Urinary bladder (tissue), 4 donors: Measurements from ENCODE around the gene POC5. TPM values are rescaled to one million over a fixed set of nuclear protein-coding genes. Genes with fewer than 3 reads are reported as not detected.

Source experiments
- DNase-seq: peaks from one replicate; pipeline ENCODE4 v3.0.0-alpha.2; 2015; ENCODE audit errors: extremely low spot score
- H3K27ac ChIP-seq: one replicate; pipeline ENCODE4 v1.5.1; 2013; ENCODE audit warnings: low read depth, mild to moderate bottlenecking, moderate library complexity
- H3K36me3 ChIP-seq: one replicate; pipeline ENCODE4 v1.6.1; 2013; ENCODE audit warnings: mild to moderate bottlenecking, moderate library complexity; ENCODE audit not compliant: insufficient read depth
- H3K4me1 ChIP-seq: one replicate; pipeline ENCODE4 v1.6.1; 2013; ENCODE audit warnings: mild to moderate bottlenecking, moderate library complexity; ENCODE audit not compliant: insufficient read depth
- H3K4me3 ChIP-seq: one replicate; pipeline ENCODE4 v1.5.1; 2013; ENCODE audit warnings: low read depth, low read length
- WGBS: extraction: QIAGEN DNeasy Blood & Tissue Kit; methylation state at CpG from one replicate; pipeline ENCODE4 v1.1.7; 2013; 5-methylcytosine and 5-hydroxymethylcytosine counted together
- polyA plus RNA-seq: library from polyadenylated mRNA; stranded (reverse); fragments of 200-250 nt; gene quantifications from one replicate; pipeline ENCODE4 v1.2.3, GENCODE V29; 2013
- total RNA-seq: library from RNA; depleted of rRNA; stranded (reverse); fragments of >200 nt; gene quantifications from one replicate; pipeline ENCODE4 v1.2.3, GENCODE V29; 2014
- donor health status: healthy with polysubstance abuse.
- donor health status: healthy.

Gene POC5
- total and polyA plus RNA-seq, 2 donors, result 9.2 to 26.5 TPM

DNA sequence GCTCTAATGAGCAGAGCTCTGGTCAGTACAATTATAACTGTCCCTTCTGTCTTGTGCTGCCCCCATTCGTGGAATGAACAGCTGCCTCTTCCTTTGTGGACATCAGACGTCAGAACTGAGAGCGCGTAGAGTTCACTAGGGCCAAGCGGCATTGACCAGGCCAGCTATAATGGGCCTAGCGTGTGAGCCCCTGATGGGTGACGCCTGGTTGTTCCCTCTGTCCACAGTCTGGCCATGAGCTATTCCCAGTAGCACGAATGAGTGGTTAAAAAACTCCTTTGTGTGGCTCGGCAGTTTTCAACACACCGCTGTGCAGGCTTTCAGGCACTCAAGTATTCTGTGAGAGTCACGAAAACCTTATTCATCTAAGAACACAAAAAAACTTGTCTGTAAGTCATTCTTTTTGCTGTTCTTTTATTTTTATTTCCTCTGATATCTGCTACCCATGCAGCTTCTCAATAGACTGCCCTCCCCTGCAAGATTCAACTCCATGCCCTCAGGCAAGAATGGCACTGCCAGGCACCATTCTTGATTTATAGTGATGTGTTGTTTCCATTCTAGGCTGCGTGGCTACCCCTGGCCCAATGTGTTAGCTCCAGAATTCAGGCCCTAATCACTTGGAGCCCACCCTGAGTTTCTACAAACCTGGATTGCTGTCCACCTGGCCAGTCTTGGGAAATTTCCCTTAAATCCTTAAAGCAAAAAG, 53.5 kb downstream of the POC5 start:
- DNase-seq, result no peak
- no peak overlapping the region for H3K27ac ChIP-seq
- H3K36me3 ChIP-seq, result no peaks in the 10 kb centered on the region
- H3K4me3 ChIP-seq, result no peak overlapping the region
- WGBS, result 83% methylated on average over 12 of the region's 12 CpGs
- no peaks in the 10 kb centered on the region for H3K4me1 ChIP-seq

DNA sequence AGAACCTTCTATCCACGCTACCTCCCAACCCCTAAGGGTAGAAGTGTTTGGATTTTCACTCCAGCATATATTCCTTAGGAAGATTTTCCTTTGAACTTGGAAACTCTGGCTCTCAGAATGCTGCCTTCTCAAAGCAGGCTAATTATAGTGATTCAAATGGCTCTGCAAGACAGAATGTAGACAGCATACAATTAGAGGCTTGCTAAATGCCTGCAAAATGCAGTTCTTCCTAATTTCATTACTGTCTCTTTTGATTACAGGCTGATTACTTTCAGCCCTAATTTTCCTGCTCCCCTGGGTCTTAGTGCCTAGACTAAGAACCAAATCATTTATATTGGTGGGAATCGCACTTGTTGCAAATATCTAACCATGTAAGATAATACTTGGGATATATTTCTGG, 55.2 kb downstream of the POC5 start:
- H3K36me3 ChIP-seq, result no peaks in the 10 kb centered on the region
- 90% methylated on average over 2 of the region's 2 CpGs for WGBS
- no peak for DNase-seq
- no peak overlapping the region for H3K4me3 ChIP-seq
- H3K27ac ChIP-seq, result no peak overlapping the region
- H3K4me1 ChIP-seq, result no peaks in the 10 kb centered on the region

DNA sequence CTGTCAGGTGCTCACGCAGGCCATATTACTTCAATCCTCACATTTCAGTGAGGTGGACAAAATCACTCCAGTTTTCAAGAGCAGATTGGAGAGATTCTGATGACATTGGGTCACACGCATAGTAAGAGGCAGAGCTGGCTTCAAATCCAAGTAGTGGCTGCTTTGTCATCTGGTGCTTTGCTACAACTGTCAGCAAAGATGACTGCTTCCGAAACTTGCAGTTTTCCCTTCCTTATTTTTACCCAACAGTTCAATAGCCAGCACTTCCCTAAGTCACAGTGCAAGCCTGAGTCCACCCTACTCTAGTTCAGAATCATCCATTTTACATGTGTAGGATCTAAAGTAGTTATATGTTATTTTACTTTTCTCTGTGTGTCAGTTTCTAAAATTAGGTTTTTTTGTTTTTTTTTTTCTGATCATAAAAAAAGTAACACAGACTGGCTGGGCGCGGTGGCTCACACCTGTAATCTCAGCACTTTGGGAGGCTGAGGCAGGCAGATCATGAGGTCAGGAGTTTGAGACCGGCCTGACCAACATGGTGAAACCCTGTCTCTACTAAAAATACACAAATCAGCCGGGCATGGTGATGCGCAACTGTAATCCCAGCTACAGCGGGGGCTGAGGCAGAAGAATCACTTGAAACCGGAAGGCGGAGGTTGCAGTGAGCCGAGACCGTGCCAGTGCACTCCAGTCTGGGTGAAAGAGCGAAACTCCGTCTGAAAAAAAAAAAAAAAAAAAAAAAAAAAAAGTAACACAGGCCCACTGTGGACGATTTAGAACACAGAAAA, 56.4 kb downstream of the POC5 start:
- WGBS, result 86% methylated on average over 16 of the region's 16 CpGs
- DNase-seq, result no peak
- H3K4me3 ChIP-seq, result no peak overlapping the region
- no peaks in the 10 kb centered on the region for H3K36me3 ChIP-seq
- H3K27ac ChIP-seq, result no peak overlapping the region
- no peaks in the 10 kb centered on the region for H3K4me1 ChIP-seq

DNA sequence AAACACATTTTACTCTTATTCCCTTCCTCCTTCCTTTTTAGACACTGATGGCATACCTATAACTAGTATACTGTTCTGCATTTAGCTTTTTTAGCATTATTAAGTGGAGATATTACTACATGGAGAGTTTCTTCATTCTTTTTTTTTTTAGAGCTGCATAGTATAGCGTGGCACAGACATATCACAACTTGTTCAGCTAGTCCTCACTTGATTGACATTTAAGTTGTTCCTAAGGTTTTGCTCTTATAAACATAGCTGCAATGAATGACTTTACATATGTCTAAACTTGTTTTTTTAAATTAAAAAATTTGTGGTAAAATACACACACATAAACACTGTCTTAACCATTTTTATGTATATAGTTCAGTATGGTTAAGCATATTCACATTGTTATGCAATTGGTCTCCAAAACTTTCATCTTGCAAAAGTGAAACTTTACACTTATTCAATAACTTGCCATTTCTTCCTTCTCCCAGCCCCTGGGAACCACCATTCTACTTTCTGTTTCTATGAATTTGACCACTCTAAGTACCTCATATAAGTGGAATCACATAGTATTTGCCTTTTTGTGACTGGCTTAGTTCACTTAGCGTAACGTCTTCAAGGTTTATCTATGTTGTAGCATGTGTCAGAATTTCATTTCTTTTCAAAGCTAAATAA, 57.3 kb downstream of the POC5 start:
- H3K27ac ChIP-seq, result no peak overlapping the region
- DNase-seq, result no peak
- 84% methylated on average over 3 of the region's 3 CpGs for WGBS
- no peak overlapping the region for H3K4me3 ChIP-seq
- H3K4me1 ChIP-seq, result no peaks in the 10 kb centered on the region
- no peaks in the 10 kb centered on the region for H3K36me3 ChIP-seq

DNA sequence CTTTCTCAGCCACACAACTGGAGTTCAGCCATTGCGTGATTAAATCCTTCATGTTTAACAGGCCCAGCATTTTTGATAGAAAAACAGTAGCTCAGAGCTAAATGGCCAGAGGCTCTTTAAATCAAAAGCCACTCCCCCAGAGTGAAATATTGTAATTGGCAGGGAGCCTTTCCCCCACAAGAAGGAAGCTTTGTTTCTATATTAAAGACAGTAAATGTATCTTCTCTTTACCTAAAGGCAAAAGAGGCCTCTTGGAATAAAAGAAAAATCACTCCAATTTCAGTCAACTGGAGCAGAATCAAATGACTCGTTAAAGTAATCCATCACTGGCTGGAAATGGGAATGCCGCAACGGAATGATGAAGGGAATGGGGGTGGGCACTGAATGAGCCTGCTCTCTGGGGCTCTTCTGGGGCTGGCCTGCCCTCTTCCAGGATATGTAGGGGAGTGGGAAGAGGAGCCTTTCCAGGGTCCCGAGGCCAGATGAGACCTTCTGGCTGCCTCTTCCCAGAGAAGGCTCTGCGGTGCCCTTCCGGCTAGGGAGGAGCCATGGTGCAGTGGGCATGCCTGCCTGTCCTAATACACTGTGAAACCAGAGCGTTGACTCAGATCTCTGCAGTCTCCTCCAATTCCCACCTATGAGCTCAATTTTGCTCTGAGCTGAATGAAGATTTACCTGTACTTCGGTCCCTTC, 60.8 kb downstream of the POC5 start:
- H3K4me3 ChIP-seq, result peak overlapping the region; percentile 41
- no peak for DNase-seq
- H3K4me1 ChIP-seq, result no peaks in the 10 kb centered on the region
- no peaks in the 10 kb centered on the region for H3K36me3 ChIP-seq
- peak overlapping the region; percentile 38 for H3K27ac ChIP-seq
- 25% methylated on average over 9 of the region's 9 CpGs for WGBS

DNA sequence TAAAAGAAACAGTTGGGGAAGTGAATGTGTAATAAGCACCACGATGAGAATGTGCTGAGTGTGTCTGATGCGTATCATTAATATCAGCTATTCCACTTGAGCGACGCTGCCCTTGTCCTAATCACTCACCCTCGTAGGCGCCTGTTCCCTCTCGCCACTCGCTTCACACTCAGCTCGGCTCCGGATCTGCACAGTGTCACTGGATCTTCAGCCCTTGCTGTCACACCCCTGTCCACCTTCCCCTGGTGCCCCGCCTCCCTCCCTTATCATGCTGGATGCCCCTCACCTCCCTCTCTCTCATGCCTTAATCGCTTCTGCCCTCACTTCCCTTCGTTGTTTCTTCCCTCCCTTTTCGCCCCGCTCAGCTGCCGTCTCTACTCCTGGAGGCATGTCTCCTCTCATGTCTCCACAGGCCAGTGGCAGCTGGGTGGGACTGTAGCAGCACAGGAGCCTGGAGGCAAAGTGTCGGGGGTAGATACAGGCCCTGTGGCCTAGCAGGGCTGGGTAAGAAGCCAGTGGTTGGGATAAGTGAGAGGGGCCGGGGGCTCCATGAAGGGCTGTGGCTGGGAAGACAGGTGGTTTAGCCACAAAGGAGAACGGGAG, 62.4 kb downstream of the POC5 start:
- H3K4me1 ChIP-seq, result no peaks in the 10 kb centered on the region
- H3K27ac ChIP-seq, result no peak overlapping the region
- DNase-seq, result no peak
- WGBS, result 75% methylated on average over 19 of the region's 19 CpGs
- no peaks in the 10 kb centered on the region for H3K36me3 ChIP-seq
- H3K4me3 ChIP-seq, result no peak overlapping the region

DNA sequence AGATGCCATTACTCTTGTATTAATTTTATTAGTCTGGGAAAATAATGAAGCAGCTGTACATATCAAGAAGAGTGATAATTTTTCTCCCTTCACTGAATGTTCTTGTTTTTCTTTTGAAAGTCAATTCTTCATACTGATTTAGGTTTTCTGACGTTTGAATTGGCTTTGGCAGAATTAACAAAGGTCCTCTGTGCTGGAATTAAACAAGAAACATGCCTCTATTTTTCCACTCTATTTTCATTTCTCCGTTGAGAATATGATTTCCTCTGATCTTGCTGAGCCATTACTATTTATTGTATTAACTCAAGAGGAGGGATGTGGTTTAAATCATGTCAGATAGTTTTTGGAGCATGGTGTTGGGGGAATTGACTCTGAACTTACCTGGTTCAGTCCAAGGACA, 63.7 kb downstream of the POC5 start:
- no peaks in the 10 kb centered on the region for H3K36me3 ChIP-seq
- 49% methylated on average over 2 of the region's 2 CpGs for WGBS
- H3K4me3 ChIP-seq, result no peak overlapping the region
- DNase-seq, result no peak
- no peaks in the 10 kb centered on the region for H3K4me1 ChIP-seq
- H3K27ac ChIP-seq, result no peak overlapping the region

DNA sequence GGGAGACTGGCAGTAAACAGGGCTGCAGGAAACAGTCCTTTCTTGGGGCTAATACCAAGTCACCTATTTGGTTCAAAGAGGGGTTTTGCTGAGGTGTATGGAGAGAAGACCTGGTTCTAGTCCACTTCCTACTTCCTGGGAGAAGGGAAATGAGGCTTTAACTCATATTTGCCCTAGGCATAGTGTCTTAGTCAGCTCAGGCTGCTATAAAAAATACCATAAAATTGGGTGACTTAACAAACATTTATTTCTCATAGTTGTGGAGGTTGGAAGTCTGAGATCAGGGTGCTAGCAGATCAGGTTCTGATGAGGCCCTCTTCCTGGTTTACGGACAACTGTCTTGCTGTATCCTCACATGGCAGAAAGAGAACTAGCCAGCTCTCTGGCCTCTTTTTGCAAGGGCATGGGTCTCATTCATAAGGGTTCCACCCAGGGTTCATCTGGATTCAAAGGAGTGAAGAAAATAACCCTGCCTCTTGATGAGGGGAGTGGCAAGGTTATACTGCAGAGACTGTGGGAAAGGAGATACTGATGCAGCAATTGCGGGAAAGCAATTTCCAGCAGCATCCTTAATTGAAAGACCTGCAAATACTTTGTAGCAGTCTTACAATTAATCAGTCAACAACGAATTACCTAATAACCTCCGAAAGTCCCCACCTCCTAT, 65.5 kb downstream of the POC5 start:
- Histone ChIP-seq H3K4me3 (no peak overlapping the region), H3K4me1 (no peaks in the 10 kb centered on the region), H3K36me3 (no peaks in the 10 kb centered on the region), H3K27ac (no peak overlapping the region)
- DNase-seq, result no peak
- WGBS, result 91% methylated on average over 4 of the region's 4 CpGs

DNA sequence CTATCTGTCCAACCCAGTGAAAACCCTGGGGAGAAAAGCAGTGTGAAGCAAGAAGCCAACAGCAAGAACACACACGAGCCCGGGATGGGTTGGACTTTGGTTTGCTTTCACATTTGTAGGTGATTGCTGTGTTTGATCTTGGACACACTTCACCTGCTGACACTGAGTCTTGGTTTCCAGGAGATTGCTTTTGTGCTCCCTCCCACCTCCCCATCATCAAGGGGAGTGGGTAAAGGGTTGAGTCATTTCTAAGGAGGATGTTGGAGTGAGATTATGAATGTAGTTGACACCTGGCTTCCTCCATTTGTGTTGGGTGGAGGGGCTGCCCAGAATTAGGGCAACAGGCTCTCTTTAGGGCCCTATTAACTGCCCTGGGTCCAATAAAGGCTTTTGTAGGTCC, 68.5 kb downstream of the POC5 start:
- Histone ChIP-seq H3K36me3 (no peaks in the 10 kb centered on the region), H3K4me1 (no peaks in the 10 kb centered on the region), H3K4me3 (no peak overlapping the region), H3K27ac (no peak overlapping the region)
- 81% methylated on average over 2 of the region's 2 CpGs for WGBS
- no peak for DNase-seq

DNA sequence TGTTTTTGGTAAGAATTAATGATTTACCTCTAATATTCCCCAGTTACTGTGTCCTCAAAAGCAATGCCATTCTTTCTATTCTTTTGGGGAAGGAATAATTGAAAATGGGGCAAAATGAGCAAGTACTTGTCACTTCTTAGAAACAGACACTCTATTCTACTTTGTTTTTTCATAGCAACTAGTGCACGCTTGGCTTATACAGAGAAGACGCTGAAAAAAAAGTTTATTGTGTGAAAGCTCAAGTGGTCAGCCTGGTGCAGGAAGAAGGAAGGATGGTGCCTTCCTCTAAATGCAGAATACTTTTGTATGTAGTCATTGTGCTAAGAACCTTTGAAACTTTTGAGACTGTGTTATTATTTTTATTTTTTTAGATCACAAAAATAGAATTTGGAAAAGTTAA, 76.4 kb downstream of the POC5 start:
- no peak overlapping the region for H3K27ac ChIP-seq
- DNase-seq, result no peak
- H3K4me1 ChIP-seq, result no peaks in the 10 kb centered on the region
- WGBS, result 68% methylated on average over 2 of the region's 2 CpGs
- H3K36me3 ChIP-seq, result no peaks in the 10 kb centered on the region
- H3K4me3 ChIP-seq, result no peak overlapping the region

DNA sequence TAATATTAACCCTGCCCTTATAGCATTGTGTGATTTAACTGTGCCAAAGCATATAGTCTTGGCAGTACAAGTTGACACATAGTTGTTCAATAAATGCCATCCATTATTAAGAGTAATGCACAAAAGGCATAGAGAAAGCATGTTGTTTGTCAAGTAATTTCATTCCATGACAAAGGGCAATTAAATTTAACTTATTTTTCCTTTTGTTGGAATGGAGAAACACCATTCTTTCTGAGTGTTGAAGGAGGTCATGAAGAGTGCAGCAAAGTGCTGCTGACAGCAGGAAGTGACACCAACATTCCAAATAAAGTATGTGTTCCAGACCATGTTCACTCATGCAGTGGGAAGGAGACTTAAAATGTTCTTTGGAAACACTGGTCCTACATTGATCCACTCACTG, 76.8 kb downstream of the POC5 start:
- Histone ChIP-seq H3K4me1 (no peaks in the 10 kb centered on the region), H3K36me3 (no peaks in the 10 kb centered on the region), H3K4me3 (no peak overlapping the region), H3K27ac (no peak overlapping the region)
- DNase-seq, result no peak

DNA sequence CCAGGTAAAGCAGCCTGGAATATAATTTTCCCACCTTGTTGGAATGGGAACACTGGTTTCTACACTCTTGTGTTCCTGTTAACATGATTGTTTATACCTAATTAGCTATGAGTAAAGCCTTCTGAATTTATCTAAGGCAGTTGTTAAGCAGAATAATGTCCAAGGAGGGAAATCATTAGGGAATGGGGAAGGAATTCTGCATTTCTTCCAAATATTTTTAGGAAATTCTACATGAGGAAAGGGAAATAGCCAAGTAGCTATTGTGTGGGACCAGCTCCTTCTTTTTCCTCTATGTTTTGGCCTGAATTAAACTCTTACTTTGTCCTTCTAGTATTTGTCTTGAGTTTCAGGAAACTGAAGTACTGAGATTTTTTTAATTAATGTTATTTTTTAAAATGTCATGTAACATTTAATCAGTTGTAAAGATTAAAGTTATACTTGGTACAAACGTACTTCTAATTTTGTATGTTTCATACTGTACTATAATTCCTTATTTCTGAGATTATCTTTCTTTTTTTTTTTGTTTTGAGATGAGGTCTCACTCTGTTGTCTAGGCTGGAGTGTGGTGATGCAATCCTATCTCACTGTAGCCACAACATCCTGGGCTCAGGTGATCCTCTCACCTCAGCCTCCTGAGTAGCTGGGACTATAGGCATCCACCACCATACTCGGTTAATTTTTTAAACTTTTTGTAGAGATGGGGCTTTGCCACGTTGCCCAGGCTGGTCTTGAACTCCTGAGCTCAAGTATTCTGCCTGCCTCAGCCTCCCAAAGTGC, 77.5 kb downstream of the POC5 start:
- no peak overlapping the region for H3K27ac ChIP-seq
- no peaks in the 10 kb centered on the region for H3K4me1 ChIP-seq
- no peak overlapping the region for H3K4me3 ChIP-seq
- DNase-seq, result no peak
- H3K36me3 ChIP-seq, result no peaks in the 10 kb centered on the region
- 83% methylated on average over 3 of the region's 3 CpGs for WGBS
